ENCODE results near the gene MRPL52. TPM values are rescaled to one million over a fixed set of nuclear protein-coding genes. Genes with fewer than 3 reads are reported as not detected.

Gene MRPL52
- 100 to 1,000 TPM in 2 of 5 donors, 10 to 100 TPM in 2, not detected in 1; 25.2 to 194 (median 110) TPM for total RNA-seq
- 100 to 1,000 TPM; 134 to 181 (median 156) TPM for polyA plus RNA-seq
- long read RNA-seq, donor 1, partial matches to known transcripts: 0 of 14 reads
- long read RNA-seq, donor 1, other reads (novel, unspliced or antisense): 0 of 14 reads
- long read RNA-seq, donor 2, transcript MRPL52-210 (4 exons, 895 nt): minor isoform, 6 of 30 reads
- long read RNA-seq, donor 2, transcript MRPL52-202 (5 exons, 1,118 nt): major isoform, 10 of 30 reads
- long read RNA-seq, donor 2, partial matches to known transcripts: 8 of 30 reads
- long read RNA-seq, donor 2, other reads (novel, unspliced or antisense): 0 of 30 reads
- long read RNA-seq, donor 3, transcript MRPL52-202 (5 exons, 1,118 nt): major isoform, 16 of 37 reads
- long read RNA-seq, donor 3, transcript MRPL52-203 (5 exons, 1,111 nt): minor isoform, 13 of 37 reads
- long read RNA-seq, donor 3, partial matches to known transcripts: 0 of 37 reads
- long read RNA-seq, donor 3, other reads (novel, unspliced or antisense): 0 of 37 reads
- long read RNA-seq, donor 4, partial matches to known transcripts: 0 of 2 reads
- long read RNA-seq, donor 4, other reads (novel, unspliced or antisense): 0 of 2 reads
- long read RNA-seq, donor 5, transcript MRPL52-203 (5 exons, 1,111 nt): minor isoform, 6 of 34 reads
- long read RNA-seq, donor 5, transcript MRPL52-215 (5 exons, 398 nt): major isoform, 10 of 34 reads
- long read RNA-seq, donor 5, transcript MRPL52-202 (5 exons, 1,118 nt): major isoform, 10 of 34 reads
- long read RNA-seq, donor 5, partial matches to known transcripts: 0 of 34 reads
- long read RNA-seq, donor 5, other reads (novel, unspliced or antisense): 0 of 34 reads
- long read RNA-seq, donor 6, transcript MRPL52-210 (4 exons, 895 nt): minor isoform, 6 of 73 reads
- long read RNA-seq, donor 6, transcript MRPL52-202 (5 exons, 1,118 nt): major isoform, 30 of 73 reads
- long read RNA-seq, donor 6, transcript MRPL52-203 (5 exons, 1,111 nt): minor isoform, 22 of 73 reads
- long read RNA-seq, donor 6, transcript MRPL52-215 (5 exons, 398 nt): minor isoform, 6 of 73 reads
- long read RNA-seq, donor 6, partial matches to known transcripts: 0 of 73 reads
- long read RNA-seq, donor 6, other reads (novel, unspliced or antisense): 0 of 73 reads
- long read RNA-seq, donor 7, transcript MRPL52-215 (5 exons, 398 nt): minor isoform, 10 of 55 reads
- long read RNA-seq, donor 7, transcript MRPL52-210 (4 exons, 895 nt): minor isoform, 5 of 55 reads
- long read RNA-seq, donor 7, transcript MRPL52-202 (5 exons, 1,118 nt): major isoform, 18 of 55 reads
- long read RNA-seq, donor 7, transcript MRPL52-203 (5 exons, 1,111 nt): minor isoform, 14 of 55 reads
- long read RNA-seq, donor 7, partial matches to known transcripts: 0 of 55 reads
- long read RNA-seq, donor 7, other reads (novel, unspliced or antisense): 0 of 55 reads
- long read RNA-seq, donor 8, transcript MRPL52-202 (5 exons, 1,118 nt): major isoform, 26 of 44 reads
- long read RNA-seq, donor 8, transcript MRPL52-203 (5 exons, 1,111 nt): minor isoform, 7 of 44 reads
- long read RNA-seq, donor 8, partial matches to known transcripts: 0 of 44 reads
- long read RNA-seq, donor 8, other reads (novel, unspliced or antisense): 0 of 44 reads
- long read RNA-seq, donor 9, transcript MRPL52-203 (5 exons, 1,111 nt): minor isoform, 7 of 52 reads
- long read RNA-seq, donor 9, transcript MRPL52-210 (4 exons, 895 nt): minor isoform, 6 of 52 reads
- long read RNA-seq, donor 9, transcript MRPL52-202 (5 exons, 1,118 nt): major isoform, 18 of 52 reads
- long read RNA-seq, donor 9, transcript MRPL52-215 (5 exons, 398 nt): minor isoform, 5 of 52 reads
- long read RNA-seq, donor 9, partial matches to known transcripts: 6 of 52 reads
- long read RNA-seq, donor 9, other reads (novel, unspliced or antisense): 0 of 52 reads
- long read RNA-seq, donor 10, transcript MRPL52-202 (5 exons, 1,118 nt): major isoform, 6 of 13 reads
- long read RNA-seq, donor 10, partial matches to known transcripts: 0 of 13 reads
- long read RNA-seq, donor 10, other reads (novel, unspliced or antisense): 0 of 13 reads

- H3K4me1 ChIP-seq: peaks cover 8 to 23% (median 17%) of the 10 kb centered on the region in 4 donors
- DNase-seq: peak; percentile 90 to 97
- H3K4me3 ChIP-seq: peak within 1 kb of the TSS; percentile 64 to 95 (median 88)
- TF ChIP-seq POLR2AphosphoS5 (IDR thresholded peaks at IDR 0.05): peak; percentile 39 to 85 (median 48)
- TF ChIP-seq, protein P1, sequence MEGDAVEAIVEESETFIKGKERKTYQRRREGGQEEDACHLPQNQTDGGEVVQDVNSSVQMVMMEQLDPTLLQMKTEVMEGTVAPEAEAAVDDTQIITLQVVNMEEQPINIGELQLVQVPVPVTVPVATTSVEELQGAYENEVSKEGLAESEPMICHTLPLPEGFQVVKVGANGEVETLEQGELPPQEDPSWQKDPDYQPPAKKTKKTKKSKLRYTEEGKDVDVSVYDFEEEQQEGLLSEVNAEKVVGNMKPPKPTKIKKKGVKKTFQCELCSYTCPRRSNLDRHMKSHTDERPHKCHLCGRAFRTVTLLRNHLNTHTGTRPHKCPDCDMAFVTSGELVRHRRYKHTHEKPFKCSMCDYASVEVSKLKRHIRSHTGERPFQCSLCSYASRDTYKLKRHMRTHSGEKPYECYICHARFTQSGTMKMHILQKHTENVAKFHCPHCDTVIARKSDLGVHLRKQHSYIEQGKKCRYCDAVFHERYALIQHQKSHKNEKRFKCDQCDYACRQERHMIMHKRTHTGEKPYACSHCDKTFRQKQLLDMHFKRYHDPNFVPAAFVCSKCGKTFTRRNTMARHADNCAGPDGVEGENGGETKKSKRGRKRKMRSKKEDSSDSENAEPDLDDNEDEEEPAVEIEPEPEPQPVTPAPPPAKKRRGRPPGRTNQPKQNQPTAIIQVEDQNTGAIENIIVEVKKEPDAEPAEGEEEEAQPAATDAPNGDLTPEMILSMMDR (IDR thresholded peaks at IDR 0.05): peak in 1 of 7 experiments; percentile 19
- no peak for TF ChIP-seq POLR2A (IDR thresholded peaks at IDR 0.05)
- no peak for TF ChIP-seq EP300 (IDR thresholded peaks at IDR 0.05)
- H3K36me3 ChIP-seq: peaks cover 7 to 29% (median 19%) of the 10 kb centered on the region in 4 donors
- 0 to 1% (median 0%) methylated on average over 29 to 41 of the region's 41 CpGs for WGBS, 5 donors
- no peaks in the 10 kb centered on the region for H3K9me3 ChIP-seq
- no peaks in the 10 kb centered on the region for H3K27me3 ChIP-seq
- peak within 1 kb of the TSS; percentile 83 to 93 (median 85) for H3K27ac ChIP-seq
- intact Hi-C loops (cut with DNase I; ENCODE audit: low total_unique reads): no loop called here
Observed at GRCh38 chr14:22829661-22830442, at the start of gene MRPL52. Gene MRPL52 (plus strand): TSS chr14:22829887. CDS start chr14:22829913, 26 bp downstream.

DNA sequence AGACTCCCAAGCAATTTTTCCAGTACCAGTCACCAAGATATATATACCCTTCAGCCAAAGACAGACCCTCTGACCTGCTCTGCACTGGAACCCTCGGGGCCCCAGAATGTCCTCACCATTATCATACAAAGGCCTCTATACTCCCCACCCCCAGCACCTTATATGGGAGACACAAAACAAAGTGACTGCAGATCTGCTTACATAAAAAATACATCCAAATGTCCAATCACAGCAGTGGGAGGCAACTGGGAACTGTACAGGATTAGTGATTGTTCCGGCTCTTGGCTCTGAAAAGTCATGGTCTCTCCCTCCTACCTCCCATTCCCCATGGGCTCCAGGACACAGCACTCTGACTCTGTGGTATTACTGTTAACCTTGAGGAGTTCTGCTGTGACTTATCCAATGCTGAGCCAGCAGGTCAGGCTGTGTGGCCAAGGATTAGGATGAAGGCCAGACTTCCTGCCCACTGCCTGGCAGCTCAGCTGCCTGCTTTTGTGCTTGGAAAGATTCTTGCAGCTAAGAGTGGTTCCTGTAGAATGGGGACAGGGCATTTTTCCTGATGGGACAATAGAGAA lies 49.5 kb upstream of the MRPL52 start:
- Histone ChIP-seq H3K9me3 (no peaks in the 10 kb centered on the region), H3K27ac (peak overlapping the region in 2 of 5 donors; percentile 36 to 47), H3K4me3 (no peak overlapping the region), H3K27me3 (no peaks in the 10 kb centered on the region), H3K4me1 (peaks cover 0 to 29% (median 3%) of the 10 kb centered on the region in 4 donors), H3K36me3 (peaks cover 0 to 12% (median 4%) of the 10 kb centered on the region in 4 donors)
- 38 to 49% (median 47%) methylated on average over 2 of the region's 2 CpGs for WGBS, 5 donors
- intact Hi-C loops (cut with DNase I; ENCODE audit: low total_unique reads): no loop called here
- TF ChIP-seq POLR2A (IDR thresholded peaks at IDR 0.05) (no peak), EP300 (IDR thresholded peaks at IDR 0.05) (no peak), POLR2AphosphoS5 (IDR thresholded peaks at IDR 0.05) (no peak)
- TF ChIP-seq, protein P1 (IDR thresholded peaks at IDR 0.05): no peak
- DNase-seq: no peak

GRCh38 chr14:22780941-22781300 lies 48.8 kb upstream of the MRPL52 start:
- no peaks in the 10 kb centered on the region for H3K9me3 ChIP-seq
- no peaks in the 10 kb centered on the region for H3K27me3 ChIP-seq
- H3K36me3 ChIP-seq: peaks cover 0 to 4% (median under 1%) of the 10 kb centered on the region in 4 donors
- WGBS, 5 donors: 84 to 92% (median 89%) methylated on average over 5 of the region's 5 CpGs
- TF ChIP-seq POLR2A (IDR thresholded peaks at IDR 0.05) (no peak), EP300 (IDR thresholded peaks at IDR 0.05) (no peak)
- H3K4me3 ChIP-seq: no peak overlapping the region
- H3K27ac ChIP-seq: peak overlapping the region in 2 of 5 donors; percentile 36 to 47
- intact Hi-C loops (cut with DNase I; ENCODE audit: low total_unique reads): no loop called here
- H3K4me1 ChIP-seq: peaks cover 0 to 29% (median 3%) of the 10 kb centered on the region in 4 donors
- no peak for DNase-seq

All from stomach (tissue), 19 donors.